GM10248 (cell line): ENCODE results near the gene CXCR5.
A peak's percentile ranks its signal among the peaks of the same experiment; 100 is the strongest.
"Not testable (repeated sequence)": the region's sequence is repeated elsewhere in the genome, so short reads cannot be mapped to it uniquely, and the experiment has no call there.

Source experiments
- CTCF ChIA-PET: fragments of 300-600 bp; sonication (Branson Sonifier 250); formaldehyde crosslinking; extraction: SDS; loops from one replicate; lab custom pipeline; 2021; ENCODE audit warnings: antibody characterized with exemption; lab: Yijun Ruan, JAX
- POLR2A ChIA-PET: fragments of 350-650 bp; sonication (Branson Sonifier 250); formaldehyde crosslinking; extraction: SDS; loops from one replicate; lab custom pipeline; 2020; ENCODE audit warnings: antibody characterized with exemption; lab: Yijun Ruan, JAX
- DNase-seq: peaks from one replicate; pipeline ENCODE4 v3.0.0; 2012; ENCODE audit errors: extremely low spot score
- CTCF ChIP-seq: IDR thresholded peaks from 2 replicates; pipeline ENCODE4 v1.5.1; 2012; ENCODE audit warnings: mild to moderate bottlenecking, low read depth; ENCODE audit errors: extremely low read depth, missing control alignments, control extremely low read depth

CXCR5 gene

GRCh38 chr11:118842369-118842768 lies 41.3 kb upstream of the CXCR5 start:
- DNase-seq: no peak
- ChIA-PET POLR2A (no interaction called here), CTCF (interaction anchor here (1.3 kb wide), 1 partner anchor 14 kb away, joined by 4 read pairs; no protein-coding TSS in a partner anchor)
- no peak for TF ChIP-seq CTCF

- CTCF ChIA-PET, DNase-seq, POLR2A ChIA-PET: not testable (repeated sequence)
Measured at GRCh38 chr11:118842843-118843242, 40.8 kb upstream of the CXCR5 start.

GRCh38 chr11:118843565-118843964 lies 40.1 kb upstream of the CXCR5 start:
- DNase-seq: no peak
- CTCF ChIA-PET: interaction anchor here (2.1 to 2.3 kb wide), 2 partner anchors 18 to 40 kb away, joined by 5 to 7 read pairs; partner anchors contain the start of gene CXCR5
- POLR2A ChIA-PET: no interaction called here
- no peak for TF ChIP-seq CTCF

DNA sequence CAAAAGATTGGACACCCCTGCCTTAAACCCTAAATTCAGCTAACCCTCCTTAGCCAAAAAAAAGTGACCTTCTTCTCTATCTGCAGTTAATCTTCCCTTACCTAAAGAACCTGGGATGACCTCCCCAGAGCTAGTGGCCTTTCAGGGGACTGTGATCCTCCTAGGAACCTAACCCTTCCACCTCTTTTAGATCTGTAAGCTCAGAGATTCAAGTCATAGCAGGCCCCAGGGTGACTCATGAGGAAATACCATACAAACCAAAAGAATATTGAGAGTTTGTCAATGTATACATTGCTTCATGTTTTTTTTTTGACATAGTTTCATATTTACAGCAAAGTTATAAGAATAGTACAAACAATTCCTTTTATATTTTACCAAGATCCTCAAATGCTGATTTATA lies 38.3 kb upstream of the CXCR5 start:
- no peak for TF ChIP-seq CTCF
- ChIA-PET CTCF (interaction anchor here (0.7 to 2.3 kb wide), 7 partner anchors 20 to 68 kb away, joined by 3 to 7 read pairs (median 3); partner anchors contain the start of gene CXCR5), POLR2A (interaction anchor here (0.5 to 0.6 kb wide), 2 partner anchors 11 to 15 kb away, joined by 3 read pairs; no protein-coding TSS in a partner anchor)
- peak; percentile 50 for DNase-seq

DNA sequence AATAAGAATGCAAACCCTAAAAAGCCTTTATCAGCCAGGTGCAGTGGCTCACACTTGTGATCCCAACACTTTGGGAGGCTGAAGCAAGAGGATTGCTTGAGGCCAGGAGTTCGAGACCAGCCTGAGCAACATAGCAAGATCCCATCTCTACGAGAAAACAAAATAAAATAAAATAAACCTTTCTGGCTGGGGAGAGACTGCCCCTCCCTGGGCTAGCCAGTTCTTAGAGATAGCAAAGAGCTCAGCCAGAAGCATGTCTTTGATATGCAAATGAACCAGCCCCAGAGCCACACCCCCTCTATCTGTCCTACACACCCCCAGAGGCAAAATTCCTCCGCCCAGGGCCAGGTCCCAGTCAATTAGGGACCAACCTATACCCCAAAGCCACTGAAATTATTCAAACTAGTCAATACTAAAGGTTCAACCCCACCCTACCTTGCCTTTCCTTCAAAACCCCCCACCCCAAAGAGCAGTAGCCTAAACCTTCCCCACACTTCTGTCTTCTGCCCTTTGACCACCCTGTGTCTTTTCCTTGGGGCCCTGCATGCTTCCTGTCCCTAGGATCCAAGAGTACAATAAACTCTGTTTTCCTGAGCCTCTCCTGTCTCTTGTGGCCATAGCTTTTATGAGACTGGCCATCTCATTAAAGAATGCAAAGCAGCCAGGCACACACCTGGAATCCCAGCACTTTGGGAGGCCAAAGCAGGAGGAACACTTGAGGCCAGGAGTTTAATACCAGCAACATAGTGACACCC lies 37.3 kb upstream of the CXCR5 start:
- no peak for DNase-seq
- ChIA-PET POLR2A (no interaction called here), CTCF (no interaction called here)
- TF ChIP-seq CTCF: no peak

DNA sequence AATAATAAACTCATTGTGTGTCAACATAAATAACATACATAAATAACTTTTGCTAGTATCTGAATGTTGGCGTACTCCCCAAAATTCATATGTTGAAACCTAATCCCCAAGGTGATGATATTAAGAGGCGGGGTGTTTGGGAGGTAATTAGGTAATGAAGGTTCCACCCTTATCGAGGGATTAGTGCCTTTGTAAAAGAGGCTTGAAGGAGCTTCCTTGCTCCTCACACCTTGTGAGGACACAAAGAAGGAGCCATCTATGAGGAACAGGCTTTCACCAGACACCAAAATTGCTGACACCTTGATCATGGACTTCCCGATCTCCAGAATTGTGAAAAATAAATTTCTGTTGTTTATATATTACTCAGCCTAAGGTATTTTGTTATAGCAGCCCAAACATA lies 33.9 kb upstream of the CXCR5 start:
- CTCF ChIA-PET: interaction anchor here (0.8 to 1.6 kb wide), 2 partner anchors 8 to 18 kb away, joined by 3 read pairs; no protein-coding TSS in a partner anchor
- DNase-seq: no peak
- TF ChIP-seq CTCF: no peak
- POLR2A ChIA-PET: no interaction called here

GRCh38 chr11:118851970-118852369 lies 31.7 kb upstream of the CXCR5 start:
- peak; percentile 64 for DNase-seq
- ChIA-PET POLR2A (interaction anchor here (1.0 kb wide), 1 partner anchor 31 kb away, joined by 3 read pairs; no protein-coding TSS in a partner anchor), CTCF (interaction anchor here (1.0 to 1.5 kb wide), 4 partner anchors 9 to 162 kb away, joined by 3 to 5 read pairs (median 3); no protein-coding TSS in a partner anchor)
- TF ChIP-seq CTCF: no peak
